Fibroblast of lung (primary cell): ENCODE data around the gene CYTL1.

Source experiments
- EZH2 ChIP-seq: IDR thresholded peaks from 2 replicates; pipeline ENCODE4 v1.5.1; 2012; ENCODE audit warnings: low read length, control low read depth, mild to moderate bottlenecking; ENCODE audit errors: missing control alignments
- TF ChIP-seq, protein P1 (sequence below), 2 donors: IDR thresholded peaks in 1 of 2; conservative IDR thresholded peaks in 1 of 2; 1 replicate in 1 of 2; 2 replicates in 1 of 2; pipeline ENCODE4 v1.5.1; 2011 to 2012; ENCODE audit warnings: low read length in 2 of 2, control low read depth in 1 of 2, inconsistent platforms in 1 of 2, low read depth in 1 of 2, mild to moderate bottlenecking in 1 of 2

DNA sequence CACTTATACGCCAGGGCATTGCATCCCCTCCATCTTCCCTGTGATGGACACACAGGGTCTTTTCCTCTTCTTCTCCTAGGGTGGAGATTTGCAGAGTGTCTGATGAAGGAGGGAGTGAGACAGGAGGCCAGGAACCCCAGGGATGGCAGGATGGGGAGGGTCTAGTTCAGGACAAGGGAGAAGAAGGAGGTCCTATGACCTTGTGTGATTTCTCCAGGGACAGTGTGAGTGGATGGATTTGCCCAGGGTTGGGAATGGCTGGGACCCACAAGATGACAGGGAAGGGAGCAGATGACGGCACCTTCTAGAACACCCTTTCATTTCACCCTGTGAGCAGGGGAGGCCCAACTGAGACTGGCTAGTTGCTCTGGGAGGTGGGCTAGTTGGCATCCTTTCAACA is 34.2 kb downstream of the CYTL1 start:
- TF ChIP-seq, protein P1, sequence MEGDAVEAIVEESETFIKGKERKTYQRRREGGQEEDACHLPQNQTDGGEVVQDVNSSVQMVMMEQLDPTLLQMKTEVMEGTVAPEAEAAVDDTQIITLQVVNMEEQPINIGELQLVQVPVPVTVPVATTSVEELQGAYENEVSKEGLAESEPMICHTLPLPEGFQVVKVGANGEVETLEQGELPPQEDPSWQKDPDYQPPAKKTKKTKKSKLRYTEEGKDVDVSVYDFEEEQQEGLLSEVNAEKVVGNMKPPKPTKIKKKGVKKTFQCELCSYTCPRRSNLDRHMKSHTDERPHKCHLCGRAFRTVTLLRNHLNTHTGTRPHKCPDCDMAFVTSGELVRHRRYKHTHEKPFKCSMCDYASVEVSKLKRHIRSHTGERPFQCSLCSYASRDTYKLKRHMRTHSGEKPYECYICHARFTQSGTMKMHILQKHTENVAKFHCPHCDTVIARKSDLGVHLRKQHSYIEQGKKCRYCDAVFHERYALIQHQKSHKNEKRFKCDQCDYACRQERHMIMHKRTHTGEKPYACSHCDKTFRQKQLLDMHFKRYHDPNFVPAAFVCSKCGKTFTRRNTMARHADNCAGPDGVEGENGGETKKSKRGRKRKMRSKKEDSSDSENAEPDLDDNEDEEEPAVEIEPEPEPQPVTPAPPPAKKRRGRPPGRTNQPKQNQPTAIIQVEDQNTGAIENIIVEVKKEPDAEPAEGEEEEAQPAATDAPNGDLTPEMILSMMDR (conservative IDR thresholded peaks at IDR 0.05 in 1 of 2, IDR thresholded peaks at IDR 0.05 in 1 of 2; ENCODE audit: low read depth in 1 of 2, low read length in 2 of 2) = no peak
- TF ChIP-seq EZH2 = no peak
